ENCODE measurements around the gene KATNAL1. TPM values are rescaled to one million over a fixed set of nuclear protein-coding genes. Genes with fewer than 3 reads are reported as not detected.
A peak's percentile ranks its signal among the peaks of the same experiment; 100 is the strongest.

KATNAL1 gene
- total and polyA plus RNA-seq, 2 of the 4 experiments (the other 2 are of a cell fraction), result 6.9 to 16.8 TPM

DNA sequence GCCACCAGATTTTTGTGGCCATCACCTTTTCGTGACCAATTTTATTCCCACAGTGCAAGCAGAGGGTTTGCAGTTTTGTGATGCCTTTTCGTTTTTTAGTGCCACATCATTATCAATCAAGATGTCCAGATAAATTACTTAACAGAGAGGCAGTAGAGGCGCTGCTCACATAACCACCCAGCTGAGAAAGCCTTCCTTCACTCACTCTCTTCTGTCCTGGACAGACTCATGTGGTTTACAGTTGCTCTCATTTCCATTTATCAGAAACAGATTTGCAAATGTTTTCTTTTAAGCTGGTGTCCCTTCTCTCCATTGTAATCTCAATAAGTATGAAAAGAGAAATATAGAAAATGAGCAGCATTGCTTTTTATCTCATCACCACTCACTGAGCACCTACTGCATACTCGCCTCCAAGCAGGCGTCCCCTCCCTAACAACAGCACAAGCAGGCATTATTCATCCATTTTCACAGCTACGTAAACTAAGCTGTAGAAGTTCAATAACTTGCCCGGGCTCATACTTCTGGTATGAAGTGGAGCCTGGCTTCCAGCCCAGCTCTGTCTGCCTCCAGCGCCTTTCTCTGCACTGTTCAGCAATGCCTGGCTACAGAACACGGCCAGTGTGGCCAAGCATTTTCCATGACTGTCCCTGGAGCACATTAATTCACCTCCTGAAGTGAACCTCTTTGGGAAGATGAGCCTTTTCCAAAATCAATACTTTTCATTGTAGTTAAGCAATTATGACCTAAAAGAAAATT lies 34.6 kb upstream of the KATNAL1 start:
- CTCF ChIA-PET, result interaction anchor here (1.1 kb wide), 1 partner anchor 209 kb away, joined by 3 read pairs; no protein-coding TSS in a partner anchor
- Histone ChIP-seq H3K4me1 (ENCODE audit: control insufficient read depth, insufficient read depth, low read length) (peaks cover 32% of the 10 kb centered on the region), H3K9me1 (ENCODE audit: insufficient read depth, low read length) (peaks cover 24% of the 10 kb centered on the region), H4K91ac (ENCODE audit: insufficient read depth, low read depth, low read length) (peak overlapping the region; percentile 53), H2AK9ac (replicated peaks; ENCODE audit: low read depth, low read length, poor library complexity) (no peak overlapping the region), H4K20me1 (ENCODE audit: insufficient read depth, low read length) (peaks cover 3% of the 10 kb centered on the region; the same call in 1 of the 2 replicates), H3K4ac (ENCODE audit: low read depth, low read length) (peak overlapping the region; percentile 44; the same call in 1 of the 2 replicates), H3K4me3 (ENCODE audit: insufficient read depth, low read depth, low read length) (no peak overlapping the region), H3K4me2 (ENCODE audit: low read depth, low read length) (peak overlapping the region; percentile 36), H3K9me3 (ENCODE audit: control insufficient read depth, insufficient read depth, low read length) (no peaks in the 10 kb centered on the region), H3K27ac (ENCODE audit: insufficient read depth, low read length) (peak overlapping the region; percentile 60; the same call in 1 of the 2 replicates), H4K8ac (ENCODE audit: low read depth in 2 of 2, low read length in 2 of 2) (peak overlapping the region; percentile 14 to 52), H3K23ac (ENCODE audit: low read depth, low read length) (peak overlapping the region; percentile 50; the same call in 1 of the 2 replicates), H4K5ac (ENCODE audit: low read depth, low read length) (peak overlapping the region; percentile 17; the same call in 1 of the 2 replicates), H2BK15ac (ENCODE audit: low read depth, low read length) (peak overlapping the region; percentile 60; the same call in 2 of the 3 replicates), H2BK20ac (ENCODE audit: low read depth, low read length) (peak overlapping the region; percentile 81), H3K27me3 (ENCODE audit: control insufficient read depth, insufficient read depth, low read length) (no peaks in the 10 kb centered on the region), H3K56ac (ENCODE audit: extremely low read depth, insufficient read depth, low read length) (peak overlapping the region; percentile 34; the same call in 1 of the 2 replicates), H3K9ac (ENCODE audit: low read depth, low read length) (peak overlapping the region; percentile 19; the same call in 1 of the 2 replicates), H3K18ac (ENCODE audit: low read depth, low read length) (peak overlapping the region; percentile 57), H2BK5ac (ENCODE audit: low read depth, low read length, poor library complexity, severe bottlenecking) (peak overlapping the region; percentile 56), H2AFZ (replicated peaks; ENCODE audit: low read length, poor library complexity) (peak overlapping the region; percentile 5), H3K14ac (replicated peaks; ENCODE audit: low read depth, low read length) (peak overlapping the region; percentile 71), H2BK120ac (ENCODE audit: low read depth, low read length) (peak overlapping the region; percentile 78), H3K36me3 (ENCODE audit: control insufficient read depth, insufficient read depth, low read length) (no peaks in the 10 kb centered on the region), H3K79me1 (ENCODE audit: low read depth in 1 of 2, low read length in 2 of 2) (peaks cover 0 to 12% of the 10 kb centered on the region in 2 experiments; a peak in 2 of 4 replicates), H2AK5ac (ENCODE audit: low read depth, low read length) (peak overlapping the region; percentile 36; the same call in 1 of the 2 replicates)
- BruUV-seq (replicated peaks), result no TSS peak
- dilution Hi-C loops (cut with HindIII; ENCODE audit: low sequenced_read_pairs, unreplicated experiment) (no loop called here), intact Hi-C loops (cut with micrococcal nuclease) (loop anchor here (5.0 kb wide), 2 partner anchors 45 to 210 kb away; no protein-coding TSS in a partner anchor), in situ Hi-C loops (cut with MboI; ENCODE audit: low sequenced_read_pairs) (no loop called here)
- DNase-seq (peak; percentile 94), ATAC-seq (ENCODE audit: low read depth) (peak; percentile 89)
- TF ChIP-seq POLR2A (IDR thresholded peaks at IDR 0.05; ENCODE audit: low read depth, low read length), result no peak
- TF ChIP-seq SMC3 (IDR thresholded peaks at IDR 0.05; ENCODE audit: low read depth, low read length), result peak; percentile 7; the same call in 1 of the 2 replicates
- WGBS, 2 experiments (ENCODE audit: extremely low coverage in 2 of 2, insufficient read length in 1 of 2), result 0% methylated on average over 4 of the region's 9 CpGs; no CpG with 5 or more reads in 1 of the 2 experiments
- POLR2A ChIA-PET (ENCODE audit: unreplicated experiment), result interaction anchor here (0.6 to 0.7 kb wide), 2 partner anchors 114 to 166 kb away, joined by 3 to 6 read pairs; no protein-coding TSS in a partner anchor

Data from IMR-90 (cell line).